Prostate gland (tissue), 2 donors: Measurements from ENCODE around the gene HMOX1.

ENCODE experiments used
- POLR2A ChIP-seq: fragments of 450-650 bp; IDR thresholded peaks from one replicate; pipeline ENCODE4 v1.6.1; 2016; ENCODE audit warnings: antibody characterized with exemption, mild to moderate bottlenecking
- POLR2AphosphoS5 ChIP-seq: sonication (generic); formaldehyde crosslinking; IDR thresholded peaks from one replicate; pipeline ENCODE4 v1.6.1; 2017; ENCODE audit warnings: antibody characterized with exemption
- TF ChIP-seq, protein P1 (sequence below), 4 experiments: fragments of 200-600 bp in 2 of 4; fragments of 450-650 bp in 2 of 4; sonication (generic) in 2 of 4; IDR thresholded peaks; 1 replicate in 3 of 4; 2 replicates in 1 of 4; pipeline ENCODE4 v1.5.1; 2016 to 2019; ENCODE audit warnings: antibody characterized with exemption in 4 of 4, mild to moderate bottlenecking in 2 of 4, moderate library complexity in 2 of 4

DNA sequence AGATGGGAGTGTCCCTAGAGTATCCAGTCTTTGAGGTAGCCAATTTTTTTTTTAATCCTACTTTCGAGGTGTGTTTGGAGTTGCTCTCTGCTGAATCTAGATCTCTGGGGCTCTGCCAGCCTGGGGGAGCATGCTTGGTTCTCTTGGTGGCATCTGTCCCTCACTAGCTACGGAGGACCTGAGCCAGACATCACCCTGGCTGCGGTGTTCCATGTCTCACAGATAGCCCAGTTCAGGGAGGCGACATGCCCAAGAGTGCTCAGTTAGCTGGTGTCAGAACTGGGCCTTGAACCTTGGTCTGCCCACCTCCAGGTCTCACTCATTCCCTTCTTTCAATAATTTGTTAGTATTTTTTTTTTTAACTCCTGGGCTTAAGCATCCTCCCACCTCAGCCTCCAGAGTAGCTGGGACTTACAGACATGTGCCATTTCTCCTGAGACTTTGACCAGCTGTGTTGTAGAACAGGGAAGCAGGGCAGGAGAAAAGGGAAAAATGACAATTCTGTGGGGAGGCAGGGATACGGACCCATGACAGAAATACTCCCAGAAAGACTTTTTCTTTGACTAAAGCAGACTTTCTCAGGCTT is 621 bp downstream of the HMOX1 start:
- TF ChIP-seq, protein P1, sequence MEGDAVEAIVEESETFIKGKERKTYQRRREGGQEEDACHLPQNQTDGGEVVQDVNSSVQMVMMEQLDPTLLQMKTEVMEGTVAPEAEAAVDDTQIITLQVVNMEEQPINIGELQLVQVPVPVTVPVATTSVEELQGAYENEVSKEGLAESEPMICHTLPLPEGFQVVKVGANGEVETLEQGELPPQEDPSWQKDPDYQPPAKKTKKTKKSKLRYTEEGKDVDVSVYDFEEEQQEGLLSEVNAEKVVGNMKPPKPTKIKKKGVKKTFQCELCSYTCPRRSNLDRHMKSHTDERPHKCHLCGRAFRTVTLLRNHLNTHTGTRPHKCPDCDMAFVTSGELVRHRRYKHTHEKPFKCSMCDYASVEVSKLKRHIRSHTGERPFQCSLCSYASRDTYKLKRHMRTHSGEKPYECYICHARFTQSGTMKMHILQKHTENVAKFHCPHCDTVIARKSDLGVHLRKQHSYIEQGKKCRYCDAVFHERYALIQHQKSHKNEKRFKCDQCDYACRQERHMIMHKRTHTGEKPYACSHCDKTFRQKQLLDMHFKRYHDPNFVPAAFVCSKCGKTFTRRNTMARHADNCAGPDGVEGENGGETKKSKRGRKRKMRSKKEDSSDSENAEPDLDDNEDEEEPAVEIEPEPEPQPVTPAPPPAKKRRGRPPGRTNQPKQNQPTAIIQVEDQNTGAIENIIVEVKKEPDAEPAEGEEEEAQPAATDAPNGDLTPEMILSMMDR (IDR thresholded peaks at IDR 0.05), result no peak
- TF ChIP-seq POLR2A (no peak), POLR2AphosphoS5 (no peak)
